T-helper 22 cell (primary cell): ENCODE results near the gene SUMO1.

ENCODE experiments used
- DNase-seq: peaks from one replicate; pipeline ENCODE4 v3.0.0-alpha.2; 2020; ENCODE audit warnings: low read depth

The SUMO1 gene

GRCh38 chr2:202196727-202197126, 41.7 kb downstream of the SUMO1 start:
- no peak for DNase-seq

GRCh38 chr2:202194418-202194817, 44.0 kb downstream of the SUMO1 start:
- DNase-seq: no peak

- no peak for DNase-seq
These were observed 44.5 kb downstream of the SUMO1 start for GRCh38 chr2:202193881-202194353.

- DNase-seq: no peak
These were observed 45.1 kb downstream of the SUMO1 start for GRCh38 chr2:202193305-202193704.

GRCh38 chr2:202187570-202187969, 50.8 kb downstream of the SUMO1 start:
- DNase-seq: no peak

GRCh38 chr2:202186641-202187202, 51.7 kb downstream of the SUMO1 start:
- no peak for DNase-seq

GRCh38 chr2:202185156-202185555, 53.2 kb downstream of the SUMO1 start:
- no peak for DNase-seq

- no peak for DNase-seq
These were observed 53.8 kb downstream of the SUMO1 start for GRCh38 chr2:202184557-202184956.

GRCh38 chr2:202178346-202178958, 59.9 kb downstream of the SUMO1 start:
- DNase-seq: no peak

GRCh38 chr2:202172439-202173211, 65.8 kb downstream of the SUMO1 start:
- DNase-seq: no peak

GRCh38 chr2:202171241-202171825, 67.1 kb downstream of the SUMO1 start:
- DNase-seq: no peak

- DNase-seq: no peak
These were observed 68.5 kb downstream of the SUMO1 start for GRCh38 chr2:202169832-202170424.

GRCh38 chr2:202169131-202169530, 69.3 kb downstream of the SUMO1 start:
- DNase-seq: no peak

- DNase-seq: no peak
These were observed 72.5 kb downstream of the SUMO1 start for GRCh38 chr2:202165945-202166344.

GRCh38 chr2:202165208-202165607, 73.2 kb downstream of the SUMO1 start:
- DNase-seq: no peak

GRCh38 chr2:202164411-202164810, 74.0 kb downstream of the SUMO1 start:
- no peak for DNase-seq

- no peak for DNase-seq
These were observed 77.1 kb downstream of the SUMO1 start for GRCh38 chr2:202161151-202161835.

- DNase-seq: no peak
These were observed 79.6 kb downstream of the SUMO1 start for GRCh38 chr2:202158796-202159195.

GRCh38 chr2:202157211-202157990, 81.0 kb downstream of the SUMO1 start:
- DNase-seq: no peak
